Skeletal muscle satellite cell (primary cell): ENCODE results near the gene ASB8.

Experiments used
- H3K27me3 ChIP-seq: 2 replicates; pipeline ENCODE4 v1.7.0; 2013; ENCODE audit warnings: low read length; ENCODE audit not compliant: control insufficient read depth, insufficient read depth
- H3K36me3 ChIP-seq: 2 replicates; pipeline ENCODE4 v1.7.0; 2013; ENCODE audit warnings: mild to moderate bottlenecking, control low read depth, low read length; ENCODE audit not compliant: insufficient read depth
- H3K4me1 ChIP-seq: 2 replicates; pipeline ENCODE4 v1.7.0; 2013; ENCODE audit warnings: low read length; ENCODE audit not compliant: control insufficient read depth, insufficient read depth
- H3K4me2 ChIP-seq: 2 replicates; pipeline ENCODE4 v1.7.0; 2013; ENCODE audit warnings: mild to moderate bottlenecking, low read length
- H3K4me3 ChIP-seq: 2 replicates; pipeline ENCODE4 v1.7.0; 2013; ENCODE audit warnings: low read length
- H3K9ac ChIP-seq: 2 replicates; pipeline ENCODE4 v1.7.0; 2013; ENCODE audit warnings: mild to moderate bottlenecking, low read depth, low read length, moderate library complexity
- H3K9me3 ChIP-seq: replicated peaks from 2 replicates; pipeline ENCODE4 v1.7.0; 2013; ENCODE audit warnings: mild to moderate bottlenecking, control low read depth, low read length

The ASB8 gene

DNA sequence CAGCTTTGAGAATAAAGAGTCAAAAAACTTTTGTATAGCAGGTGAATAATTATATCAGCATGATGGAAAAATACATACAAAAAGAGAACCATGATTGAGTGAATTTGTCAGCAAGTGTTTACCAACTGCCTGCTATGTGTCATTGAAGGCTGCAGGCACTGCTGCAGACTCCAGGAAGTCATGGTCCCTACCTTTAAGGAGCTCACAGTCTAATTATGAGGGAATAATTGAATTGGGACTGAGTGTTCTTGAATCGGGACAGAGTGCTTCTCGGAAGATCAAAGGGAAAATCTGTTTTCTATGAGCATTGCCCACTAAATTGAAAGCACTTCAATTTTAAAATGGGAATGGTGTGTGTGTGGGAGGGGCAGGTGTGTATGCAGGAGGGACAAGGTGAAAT is 36.3 kb upstream of the ASB8 start:
- no peak overlapping the region for H3K4me3 ChIP-seq
- no peak overlapping the region for H3K4me2 ChIP-seq
- peaks cover 9% of the 10 kb centered on the region for H3K4me1 ChIP-seq
- H3K27me3 ChIP-seq, result peaks cover 55% of the 10 kb centered on the region
- H3K9me3 ChIP-seq, result no peaks in the 10 kb centered on the region
- H3K9ac ChIP-seq, result no peak overlapping the region
- no peaks in the 10 kb centered on the region for H3K36me3 ChIP-seq

DNA sequence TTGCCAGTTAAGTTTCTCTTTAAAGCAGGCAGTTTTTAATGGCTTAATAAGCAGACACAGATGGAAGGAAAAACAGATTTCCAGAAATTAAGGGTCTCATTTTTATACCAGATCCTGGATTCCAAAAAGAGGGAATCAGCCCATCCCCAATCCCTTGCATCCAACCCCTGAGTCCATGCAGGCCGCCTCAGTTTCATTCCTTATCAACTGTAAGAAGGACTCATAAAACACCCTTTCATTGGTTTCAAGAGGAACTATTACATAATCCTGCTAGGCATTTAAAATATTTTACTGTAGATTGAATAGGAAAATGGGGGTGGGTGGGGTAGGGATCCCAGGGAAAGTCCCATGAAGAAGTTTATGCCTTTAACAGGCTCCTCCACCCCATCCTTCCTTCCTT is 35.5 kb upstream of the ASB8 start:
- H3K9ac ChIP-seq, result no peak overlapping the region
- H3K4me2 ChIP-seq, result no peak overlapping the region
- peaks cover 63% of the 10 kb centered on the region for H3K27me3 ChIP-seq
- no peaks in the 10 kb centered on the region for H3K9me3 ChIP-seq
- H3K36me3 ChIP-seq, result no peaks in the 10 kb centered on the region
- H3K4me3 ChIP-seq, result no peak overlapping the region
- H3K4me1 ChIP-seq, result peaks cover 7% of the 10 kb centered on the region

DNA sequence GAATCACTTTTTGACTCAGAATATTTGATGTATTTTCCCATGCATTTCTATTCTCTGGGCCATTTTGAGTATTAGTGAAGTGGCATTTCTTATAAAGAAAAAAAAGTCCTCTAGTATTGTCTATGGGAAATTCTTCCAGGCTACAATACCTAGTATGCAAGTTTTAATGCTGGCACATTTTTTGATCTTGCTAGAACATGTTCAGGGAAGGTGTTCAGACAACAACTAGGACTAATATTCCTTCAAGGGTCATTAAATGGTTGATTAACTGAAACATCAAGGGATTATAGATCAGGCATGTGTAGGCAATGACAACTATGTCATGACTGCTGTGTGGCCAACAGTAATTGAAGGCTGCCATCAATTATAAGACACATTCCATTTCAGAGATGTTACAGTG is 33.8 kb upstream of the ASB8 start:
- Histone ChIP-seq H3K4me3 (no peak overlapping the region), H3K36me3 (no peaks in the 10 kb centered on the region), H3K27me3 (peaks cover 78% of the 10 kb centered on the region), H3K4me1 (no peaks in the 10 kb centered on the region), H3K9me3 (no peaks in the 10 kb centered on the region), H3K9ac (no peak overlapping the region), H3K4me2 (no peak overlapping the region)

DNA sequence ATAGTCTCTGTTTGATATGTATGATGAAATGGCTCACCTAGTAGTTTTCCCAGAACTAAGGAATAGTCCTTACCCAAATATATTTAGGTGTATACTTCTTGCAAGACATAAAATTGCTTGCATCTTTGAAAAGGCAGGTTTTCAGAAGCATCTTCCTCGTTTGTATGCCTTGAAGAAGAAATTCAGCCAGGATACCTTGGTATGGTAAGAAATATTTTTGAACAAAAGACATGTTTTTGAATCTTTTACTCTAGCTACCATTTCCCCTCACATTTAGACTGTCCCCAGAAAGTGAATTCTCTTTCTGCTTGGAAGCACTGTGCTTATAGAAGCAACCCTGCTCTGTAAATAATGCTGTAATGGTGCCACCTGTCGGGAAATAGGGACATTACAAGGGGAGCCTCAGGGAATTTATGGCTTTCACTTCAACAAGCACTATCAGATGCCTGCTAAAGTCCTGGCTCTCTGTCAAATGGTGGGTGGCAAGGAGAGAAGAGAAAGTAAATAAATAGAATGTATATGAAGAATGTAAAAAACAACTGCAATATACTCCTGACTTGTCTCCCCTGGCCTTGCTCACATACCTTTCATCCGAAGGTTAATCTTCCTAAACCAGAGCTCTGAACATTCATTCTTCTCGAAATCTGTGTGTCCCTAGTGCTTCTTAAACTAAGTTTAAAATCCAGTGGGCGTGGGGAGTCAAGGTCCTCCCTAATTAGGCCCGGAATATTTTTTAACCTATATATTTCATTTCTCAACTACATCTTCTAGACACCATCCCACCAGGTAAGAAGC is 32.2 kb upstream of the ASB8 start:
- H3K36me3 ChIP-seq, result no peaks in the 10 kb centered on the region
- H3K4me3 ChIP-seq, result no peak overlapping the region
- H3K9ac ChIP-seq, result no peak overlapping the region
- H3K4me2 ChIP-seq, result no peak overlapping the region
- no peaks in the 10 kb centered on the region for H3K4me1 ChIP-seq
- H3K27me3 ChIP-seq, result peaks cover 86% of the 10 kb centered on the region
- H3K9me3 ChIP-seq, result no peaks in the 10 kb centered on the region

DNA sequence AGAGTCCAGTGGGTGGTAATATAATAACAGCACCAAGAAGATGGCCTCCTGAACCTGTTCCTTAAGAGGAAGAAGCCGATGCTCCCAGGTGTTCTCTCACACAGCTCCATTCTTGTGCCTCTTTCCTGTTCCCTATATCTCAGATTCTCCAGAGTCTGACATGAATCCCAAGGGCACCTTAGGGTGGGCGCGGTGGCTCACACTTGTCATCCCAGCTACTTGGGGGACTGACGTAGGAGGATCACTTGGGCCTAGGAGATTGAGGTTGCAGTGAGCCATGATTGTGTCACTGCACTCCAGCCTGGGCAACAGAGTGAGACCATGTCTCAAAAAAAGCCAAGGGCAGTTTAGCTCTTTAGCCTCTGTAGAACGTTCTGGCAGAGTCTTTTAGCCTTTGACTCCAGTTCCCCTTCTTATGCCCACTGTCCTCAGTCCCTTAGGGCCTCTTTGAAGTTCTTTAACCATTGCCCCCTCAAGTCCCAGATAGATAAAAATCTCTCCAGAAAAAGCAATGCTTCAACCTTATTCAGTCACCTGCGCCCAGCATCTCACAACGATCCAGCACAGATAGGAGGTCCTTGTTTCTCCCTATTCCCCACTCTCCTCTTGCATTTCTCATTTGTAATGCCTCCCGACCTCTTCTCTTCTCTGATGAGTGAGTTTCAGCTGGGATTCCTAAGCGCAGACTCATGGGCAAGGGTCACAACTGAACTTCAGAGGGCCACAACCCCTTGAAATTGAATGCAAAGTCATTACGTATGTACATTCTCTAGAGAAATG is 30.8 kb upstream of the ASB8 start:
- Histone ChIP-seq H3K27me3 (peaks cover 78% of the 10 kb centered on the region), H3K4me1 (no peaks in the 10 kb centered on the region), H3K36me3 (no peaks in the 10 kb centered on the region), H3K9me3 (no peaks in the 10 kb centered on the region), H3K9ac (no peak overlapping the region), H3K4me2 (no peak overlapping the region), H3K4me3 (no peak overlapping the region)

DNA sequence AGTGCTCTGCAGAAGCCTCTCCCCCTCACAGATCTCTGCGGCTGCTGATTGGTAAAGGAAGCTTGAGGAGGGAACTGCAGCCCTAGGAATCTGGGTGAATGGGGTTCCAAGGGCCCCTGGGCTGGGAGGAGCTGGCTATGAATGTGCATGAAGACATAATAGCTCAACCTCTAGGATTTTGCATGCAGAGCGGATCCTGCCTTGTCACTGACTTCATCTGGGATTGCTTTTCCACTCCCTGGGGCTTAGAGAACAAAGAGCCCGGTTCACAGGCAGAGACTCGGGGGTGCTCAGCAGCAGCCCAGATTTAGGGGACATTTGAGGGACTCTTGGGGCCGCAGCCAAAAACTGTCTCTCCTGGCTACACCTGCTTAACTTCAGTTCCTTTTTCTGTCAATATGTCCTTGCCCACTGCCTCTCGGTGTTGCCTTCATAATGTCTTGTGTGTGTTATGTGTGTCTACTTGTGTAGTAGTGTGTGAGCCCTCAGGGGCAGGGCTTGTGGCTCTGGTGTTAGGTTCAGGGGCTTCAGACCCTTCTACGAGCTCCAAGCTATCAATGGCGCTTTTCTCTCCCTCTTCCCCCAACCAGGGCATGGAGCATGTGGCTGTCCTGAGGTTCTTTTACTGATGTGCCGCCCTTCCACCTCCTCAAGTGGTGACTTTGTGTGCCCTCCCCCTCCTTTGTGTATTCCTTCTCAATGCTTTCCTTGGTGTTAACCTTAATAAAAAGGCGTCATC is 28.0 kb upstream of the ASB8 start:
- Histone ChIP-seq H3K4me3 (no peak overlapping the region), H3K36me3 (no peaks in the 10 kb centered on the region), H3K9ac (no peak overlapping the region), H3K27me3 (peaks cover 71% of the 10 kb centered on the region), H3K9me3 (no peaks in the 10 kb centered on the region), H3K4me1 (peaks cover 5% of the 10 kb centered on the region), H3K4me2 (no peak overlapping the region)

DNA sequence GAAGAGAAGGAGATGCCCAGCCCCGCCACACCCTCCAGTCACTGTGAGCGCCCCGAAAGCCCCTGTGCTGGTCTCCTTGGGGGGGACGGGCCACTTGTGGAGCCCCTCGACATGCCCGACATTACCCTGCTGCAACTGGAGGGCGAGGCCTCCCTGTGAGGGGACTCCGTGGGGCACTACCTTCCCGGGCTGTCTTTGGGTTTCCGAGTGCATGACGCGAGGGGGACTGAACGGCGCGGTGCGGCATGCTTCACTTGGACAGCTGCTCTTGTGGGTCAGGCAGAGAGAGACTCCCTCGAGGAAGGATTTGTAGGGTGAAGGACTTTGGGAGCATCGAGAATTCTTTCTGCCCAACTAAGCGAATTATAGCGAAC is 27.2 kb upstream of the ASB8 start:
- Histone ChIP-seq H3K36me3 (no peaks in the 10 kb centered on the region), H3K4me3 (no peak overlapping the region), H3K27me3 (peaks cover 74% of the 10 kb centered on the region), H3K9me3 (no peaks in the 10 kb centered on the region), H3K9ac (no peak overlapping the region), H3K4me2 (no peak overlapping the region), H3K4me1 (peaks cover 5% of the 10 kb centered on the region)

DNA sequence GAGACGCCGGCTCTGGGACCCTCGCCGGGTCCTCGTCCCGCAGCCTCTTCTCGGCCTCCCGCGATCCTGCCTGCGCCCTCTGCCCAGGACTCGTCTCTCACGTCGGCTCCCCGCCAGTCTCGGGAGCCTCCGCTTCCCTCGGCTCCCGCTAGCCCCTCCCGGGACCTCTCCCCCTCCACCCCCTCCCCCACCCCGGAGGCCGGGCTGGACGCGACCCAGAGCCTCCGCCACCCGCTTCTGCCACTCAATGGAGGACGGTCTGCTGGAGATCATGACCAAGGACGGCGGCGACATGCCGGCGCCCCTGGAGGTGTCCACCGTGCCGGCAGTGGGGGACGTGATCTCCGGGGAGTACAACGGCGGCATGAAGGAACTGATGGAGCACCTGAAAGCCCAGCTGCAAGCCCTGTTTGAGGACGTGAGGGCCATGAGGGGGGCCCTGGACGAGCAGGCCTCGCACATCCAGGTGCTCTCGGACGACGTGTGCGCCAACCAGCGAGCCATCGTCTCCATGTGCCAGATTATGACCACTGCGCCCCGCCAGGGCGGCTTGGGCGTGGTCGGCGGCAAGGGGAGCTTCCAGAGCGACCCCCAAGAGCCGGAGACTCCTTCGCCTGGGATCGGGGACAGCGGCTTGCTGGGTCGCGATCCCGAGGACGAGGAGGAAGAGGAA is 26.7 kb upstream of the ASB8 start:
- Histone ChIP-seq H3K4me3 (peak overlapping the region; percentile 76), H3K36me3 (no peaks in the 10 kb centered on the region), H3K4me1 (peaks cover 5% of the 10 kb centered on the region), H3K9me3 (no peaks in the 10 kb centered on the region), H3K4me2 (peak overlapping the region; percentile 91), H3K27me3 (peaks cover 75% of the 10 kb centered on the region), H3K9ac (peak overlapping the region; percentile 8)

DNA sequence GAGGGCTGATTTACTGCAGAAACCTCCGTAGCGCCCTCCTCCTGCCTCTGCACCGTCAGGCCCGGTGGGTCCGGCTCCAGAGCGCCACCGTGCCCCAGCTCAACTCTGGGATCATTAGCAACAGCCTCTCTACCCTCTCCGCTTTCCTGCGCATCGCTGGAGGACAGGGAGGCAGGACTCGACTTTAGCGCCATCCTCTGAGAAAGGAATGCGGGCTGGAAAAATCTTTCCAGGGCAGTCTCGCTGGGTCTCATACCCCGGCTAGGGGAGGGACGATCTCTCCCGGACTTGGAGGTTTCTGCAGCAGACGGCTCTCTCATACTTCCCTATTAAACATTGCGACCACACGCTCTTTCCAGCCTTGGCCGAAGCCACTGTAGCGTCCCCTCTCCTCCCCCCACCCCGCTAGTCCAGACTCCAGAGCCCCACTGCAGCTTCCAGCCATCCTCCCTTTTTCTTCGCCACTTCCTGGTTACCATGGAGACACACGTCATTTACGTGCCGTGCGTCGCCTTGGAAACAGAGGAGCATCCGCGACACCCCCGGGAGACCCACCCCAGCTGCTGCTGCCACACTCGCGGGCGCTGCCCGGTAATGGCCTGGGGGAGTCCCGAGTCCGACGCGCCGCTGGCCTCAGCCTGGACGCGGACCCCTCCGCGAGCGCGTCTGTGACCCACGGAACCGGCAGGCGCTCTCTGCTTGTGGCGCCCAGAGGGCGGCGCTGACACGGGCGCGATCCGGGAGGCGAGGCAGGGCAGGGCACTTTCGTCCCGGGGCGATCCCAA is 26.0 kb upstream of the ASB8 start, which contains the start of gene CCDC184:
Gene CCDC184, plus strand, starts transcription at position 554 of the 785 bp plus-strand sequence. CDS start 479 bp downstream, outside the sequence.
- Histone ChIP-seq H3K4me1 (peaks cover 5% of the 10 kb centered on the region), H3K4me2 (peak within 1 kb of the TSS; percentile 91), H3K9ac (peak within 1 kb of the TSS; percentile 8), H3K27me3 (peaks cover 76% of the 10 kb centered on the region), H3K4me3 (peak within 1 kb of the TSS; percentile 76), H3K9me3 (no peaks in the 10 kb centered on the region), H3K36me3 (no peaks in the 10 kb centered on the region)

DNA sequence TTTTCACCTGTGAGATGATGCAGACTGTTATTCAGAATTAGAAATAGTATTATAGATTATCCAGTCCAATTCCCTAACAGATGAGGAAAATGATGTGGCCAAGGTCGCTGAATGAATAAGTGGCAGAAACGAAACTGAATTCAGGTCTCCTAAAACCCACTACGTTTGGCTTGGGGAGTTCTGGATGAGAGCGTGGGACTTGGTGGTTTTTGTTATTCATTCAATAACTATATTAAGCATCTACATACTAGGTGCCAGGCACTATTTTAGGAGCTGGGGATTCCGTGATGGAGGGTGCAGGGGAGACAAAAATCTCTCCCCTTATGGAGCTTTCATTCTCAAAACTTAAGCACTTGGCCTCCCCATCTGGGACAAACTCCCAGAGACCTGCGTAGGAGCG is 25.3 kb upstream of the ASB8 start:
- Histone ChIP-seq H3K36me3 (no peaks in the 10 kb centered on the region), H3K27me3 (peaks cover 76% of the 10 kb centered on the region), H3K4me1 (peaks cover 5% of the 10 kb centered on the region), H3K4me3 (peak overlapping the region; percentile 76), H3K9me3 (no peaks in the 10 kb centered on the region), H3K4me2 (peak overlapping the region; percentile 91), H3K9ac (peak overlapping the region; percentile 8)
